DND-41 (cell line): ENCODE data around the gene FAM50B.

ENCODE experiments used
- ATAC-seq: fragments of 200-7000 bp; cut with Tn5 transposase; 3 replicates; pipeline ENCODE4 v1.9.1; 2021; ENCODE audit warnings: low read depth; ENCODE audit not compliant: insufficient read depth
- DNase-seq: peaks from one replicate; pipeline ENCODE4 v3.0.0-alpha.2; 2020
- H2AFZ ChIP-seq: 2 replicates; pipeline ENCODE4 v1.6.0; 2012; ENCODE audit warnings: low read depth, low read length
- H3K27ac ChIP-seq: 2 replicates; pipeline ENCODE4 v1.5.1; 2012; ENCODE audit warnings: low read length, inconsistent platforms
- H3K27me3 ChIP-seq: fragments of 200-600 bp; sonication (generic); 2 replicates; pipeline ENCODE4 v1.6.0; 2012; ENCODE audit warnings: low read length, mild to moderate bottlenecking, inconsistent platforms; ENCODE audit not compliant: insufficient read depth, poor library complexity
- H3K36me3 ChIP-seq: 2 replicates; pipeline ENCODE4 v1.5.1; 2012; ENCODE audit warnings: low read length, inconsistent platforms; ENCODE audit not compliant: insufficient read depth
- H3K4me1 ChIP-seq: 2 replicates; pipeline ENCODE4 v1.5.1; 2012; ENCODE audit warnings: mild to moderate bottlenecking, low read length; ENCODE audit not compliant: insufficient read depth
- H3K4me2 ChIP-seq: 2 replicates; pipeline ENCODE4 v1.6.0; 2012; ENCODE audit warnings: mild to moderate bottlenecking, moderate library complexity, low read length, inconsistent platforms; ENCODE audit not compliant: insufficient read depth
- H3K4me3 ChIP-seq, 2 experiments: fragments of 200-600 bp in 1 of 2; shearing (Covaris generic) in 1 of 2; 2 replicates each; pipeline ENCODE4 v1.5.1; 2012 to 2016; ENCODE audit warnings: inconsistent platforms in 2 of 2, low read length in 2 of 2, mild to moderate bottlenecking in 2 of 2, low read depth in 1 of 2, moderate library complexity in 1 of 2
- H3K79me2 ChIP-seq: 2 replicates; pipeline ENCODE4 v1.6.0; 2012; ENCODE audit warnings: low read length, inconsistent platforms; ENCODE audit not compliant: insufficient read depth
- H3K9ac ChIP-seq: 2 replicates; pipeline ENCODE4 v1.6.0; 2012; ENCODE audit warnings: low read depth, mild to moderate bottlenecking, inconsistent platforms, low read length, moderate library complexity
- H3K9me3 ChIP-seq: 2 replicates; pipeline ENCODE4 v1.5.1; 2012; ENCODE audit warnings: low read length, moderate library complexity, mild to moderate bottlenecking, inconsistent platforms; ENCODE audit not compliant: insufficient read depth, severe bottlenecking
- H4K20me1 ChIP-seq: 2 replicates; pipeline ENCODE4 v1.6.0; 2012; ENCODE audit warnings: low read length; ENCODE audit not compliant: insufficient read depth
- EZH2 ChIP-seq: IDR thresholded peaks from 3 replicates; pipeline ENCODE4 v1.6.1; 2012; ENCODE audit warnings: borderline replicate concordance, low read depth, mild to moderate bottlenecking, moderate library complexity, low read length, inconsistent platforms; ENCODE audit not compliant: severe bottlenecking
- TF ChIP-seq, protein P1 (sequence below): IDR thresholded peaks from 2 replicates; pipeline ENCODE4 v1.5.1; 2012; ENCODE audit warnings: borderline replicate concordance, low read length, moderate library complexity, mild to moderate bottlenecking; ENCODE audit not compliant: poor library complexity, severe bottlenecking; ENCODE audit errors: extremely low read depth

Gene FAM50B

DNA sequence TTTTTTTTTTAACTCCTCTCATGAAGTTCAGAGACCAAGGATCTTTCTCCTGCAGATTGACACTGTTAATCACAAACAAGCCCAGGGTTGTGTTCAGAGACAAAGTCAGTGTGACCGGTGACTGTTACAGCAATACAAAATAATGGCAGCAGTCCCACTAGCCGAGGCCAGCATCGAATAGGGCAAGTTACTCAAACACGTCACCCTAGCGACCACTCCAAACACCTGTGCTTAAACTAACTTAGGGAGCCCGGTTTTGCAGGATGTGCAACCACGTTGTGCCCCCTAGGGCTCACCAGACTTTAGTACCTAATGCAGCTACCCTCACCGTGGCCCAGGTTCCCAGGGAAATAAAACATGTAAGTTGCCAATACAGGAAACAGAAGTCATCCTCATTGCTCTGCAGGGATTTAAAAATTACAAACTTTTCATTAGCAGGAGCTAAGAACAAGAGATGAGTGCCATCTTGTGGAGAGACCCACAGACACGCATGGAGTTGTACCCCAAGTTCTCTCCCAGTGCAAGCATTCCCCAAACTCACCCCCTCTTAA is 38.1 kb downstream of the FAM50B start:
- peaks cover 19% of the 10 kb centered on the region for H3K27me3 ChIP-seq
- H3K36me3 ChIP-seq = no peaks in the 10 kb centered on the region
- no peaks in the 10 kb centered on the region for H4K20me1 ChIP-seq
- no peak for DNase-seq
- H3K27ac ChIP-seq = no peak overlapping the region
- ATAC-seq = no peak
- no peak overlapping the region for H3K4me2 ChIP-seq
- H2AFZ ChIP-seq = no peak overlapping the region
- H3K4me3 ChIP-seq = no peak overlapping the region
- H3K9me3 ChIP-seq = no peaks in the 10 kb centered on the region
- no peaks in the 10 kb centered on the region for H3K79me2 ChIP-seq
- no peaks in the 10 kb centered on the region for H3K4me1 ChIP-seq
- TF ChIP-seq EZH2 = no peak
- TF ChIP-seq, protein P1, sequence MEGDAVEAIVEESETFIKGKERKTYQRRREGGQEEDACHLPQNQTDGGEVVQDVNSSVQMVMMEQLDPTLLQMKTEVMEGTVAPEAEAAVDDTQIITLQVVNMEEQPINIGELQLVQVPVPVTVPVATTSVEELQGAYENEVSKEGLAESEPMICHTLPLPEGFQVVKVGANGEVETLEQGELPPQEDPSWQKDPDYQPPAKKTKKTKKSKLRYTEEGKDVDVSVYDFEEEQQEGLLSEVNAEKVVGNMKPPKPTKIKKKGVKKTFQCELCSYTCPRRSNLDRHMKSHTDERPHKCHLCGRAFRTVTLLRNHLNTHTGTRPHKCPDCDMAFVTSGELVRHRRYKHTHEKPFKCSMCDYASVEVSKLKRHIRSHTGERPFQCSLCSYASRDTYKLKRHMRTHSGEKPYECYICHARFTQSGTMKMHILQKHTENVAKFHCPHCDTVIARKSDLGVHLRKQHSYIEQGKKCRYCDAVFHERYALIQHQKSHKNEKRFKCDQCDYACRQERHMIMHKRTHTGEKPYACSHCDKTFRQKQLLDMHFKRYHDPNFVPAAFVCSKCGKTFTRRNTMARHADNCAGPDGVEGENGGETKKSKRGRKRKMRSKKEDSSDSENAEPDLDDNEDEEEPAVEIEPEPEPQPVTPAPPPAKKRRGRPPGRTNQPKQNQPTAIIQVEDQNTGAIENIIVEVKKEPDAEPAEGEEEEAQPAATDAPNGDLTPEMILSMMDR = peak; percentile 19
- no peak overlapping the region for H3K9ac ChIP-seq

DNA sequence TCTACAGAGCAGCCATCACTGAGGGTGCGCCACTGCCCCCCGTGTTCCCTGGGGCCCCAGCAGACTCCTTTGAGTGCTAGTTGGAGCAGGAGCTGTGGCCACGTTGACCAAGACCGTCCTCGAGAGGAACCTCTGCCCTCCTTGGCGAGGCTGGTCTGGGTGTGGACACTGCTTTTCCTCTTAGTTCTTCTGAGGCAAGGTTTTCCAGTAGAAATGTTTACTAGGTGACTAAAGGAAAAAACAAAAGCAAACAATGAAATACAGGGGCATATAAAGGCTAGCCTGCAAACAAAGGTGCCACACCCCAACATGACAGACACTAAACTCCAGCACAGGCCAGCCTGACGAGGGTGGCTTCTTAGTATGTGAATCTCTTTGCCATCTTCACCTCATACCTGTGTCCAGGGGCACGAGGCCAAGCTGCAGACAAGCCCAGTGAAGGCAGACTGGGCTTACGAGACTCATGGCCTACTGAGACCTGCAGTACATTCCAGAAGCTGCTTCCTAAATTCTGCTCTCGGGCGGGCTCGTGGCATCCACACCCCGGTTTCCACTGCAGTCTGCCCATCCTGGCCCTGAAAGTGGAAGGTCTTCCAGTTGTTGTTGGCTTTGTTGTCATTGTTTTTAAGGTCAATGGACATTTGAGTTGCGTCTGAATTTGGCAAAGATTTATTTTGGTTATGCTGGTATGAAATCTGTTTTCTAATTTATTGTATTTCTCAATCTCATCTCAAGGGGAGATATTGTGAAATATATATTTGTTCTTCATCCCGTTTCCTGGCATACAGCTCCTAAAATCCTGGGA is 39.2 kb downstream of the FAM50B start:
- ATAC-seq = no peak
- Histone ChIP-seq H2AFZ (no peak overlapping the region), H3K9me3 (no peaks in the 10 kb centered on the region), H3K4me2 (no peak overlapping the region), H4K20me1 (no peaks in the 10 kb centered on the region), H3K27me3 (peaks cover 15% of the 10 kb centered on the region), H3K27ac (no peak overlapping the region), H3K4me3 (no peak overlapping the region), H3K79me2 (no peaks in the 10 kb centered on the region), H3K9ac (no peak overlapping the region), H3K36me3 (no peaks in the 10 kb centered on the region), H3K4me1 (no peaks in the 10 kb centered on the region)
- no peak for DNase-seq
- TF ChIP-seq, protein P1 = no peak
- no peak for TF ChIP-seq EZH2

DNA sequence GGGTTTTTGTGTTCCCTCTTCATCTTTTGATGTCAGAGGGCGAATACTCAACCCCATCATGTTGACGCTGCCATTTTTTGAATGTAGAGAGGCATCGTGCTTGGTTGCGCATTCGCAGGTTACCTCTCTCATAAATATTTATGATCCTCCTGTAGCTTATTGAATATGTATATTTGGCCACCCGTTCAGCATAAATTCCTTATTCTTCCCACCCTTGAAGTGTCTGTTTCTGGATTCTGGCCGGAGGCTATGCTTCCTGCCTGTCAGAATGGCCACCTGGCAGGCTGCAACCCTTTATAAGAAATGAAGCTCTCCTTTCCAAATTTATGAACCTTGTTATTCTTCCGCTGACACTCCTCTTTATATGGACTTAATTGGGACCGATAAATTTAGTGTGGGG is 40.9 kb downstream of the FAM50B start:
- TF ChIP-seq, protein P1 = no peak
- TF ChIP-seq EZH2 = no peak
- no peaks in the 10 kb centered on the region for H4K20me1 ChIP-seq
- no peak overlapping the region for H2AFZ ChIP-seq
- no peaks in the 10 kb centered on the region for H3K79me2 ChIP-seq
- no peaks in the 10 kb centered on the region for H3K36me3 ChIP-seq
- peaks cover 10% of the 10 kb centered on the region for H3K27me3 ChIP-seq
- ATAC-seq (no peak), DNase-seq (no peak)
- no peak overlapping the region for H3K4me3 ChIP-seq
- no peak overlapping the region for H3K9ac ChIP-seq
- no peaks in the 10 kb centered on the region for H3K4me1 ChIP-seq
- no peak overlapping the region for H3K27ac ChIP-seq
- H3K4me2 ChIP-seq = no peak overlapping the region
- H3K9me3 ChIP-seq = no peaks in the 10 kb centered on the region
